Left kidney (tissue), 2 donors: Measurements from ENCODE around the gene APOD. TPM values are rescaled to one million over a fixed set of nuclear protein-coding genes. Genes with fewer than 3 reads are reported as not detected.
"Not testable (repeated sequence)": the region's sequence is repeated elsewhere in the genome, so short reads cannot be mapped to it uniquely, and the experiment has no call there.

Source experiments
- DNase-seq: peaks from one replicate; pipeline ENCODE4 v3.0.0-alpha.2; 2013
- polyA plus RNA-seq: library from polyadenylated mRNA; unstranded; fragments of 120-200 nt; gene quantifications from one replicate; pipeline ENCODE4 v1.2.1, GENCODE V29; 2013; ENCODE audit not compliant: insufficient read length

Gene APOD
- polyA plus RNA-seq, 1 donor, result 13.3 TPM

DNA sequence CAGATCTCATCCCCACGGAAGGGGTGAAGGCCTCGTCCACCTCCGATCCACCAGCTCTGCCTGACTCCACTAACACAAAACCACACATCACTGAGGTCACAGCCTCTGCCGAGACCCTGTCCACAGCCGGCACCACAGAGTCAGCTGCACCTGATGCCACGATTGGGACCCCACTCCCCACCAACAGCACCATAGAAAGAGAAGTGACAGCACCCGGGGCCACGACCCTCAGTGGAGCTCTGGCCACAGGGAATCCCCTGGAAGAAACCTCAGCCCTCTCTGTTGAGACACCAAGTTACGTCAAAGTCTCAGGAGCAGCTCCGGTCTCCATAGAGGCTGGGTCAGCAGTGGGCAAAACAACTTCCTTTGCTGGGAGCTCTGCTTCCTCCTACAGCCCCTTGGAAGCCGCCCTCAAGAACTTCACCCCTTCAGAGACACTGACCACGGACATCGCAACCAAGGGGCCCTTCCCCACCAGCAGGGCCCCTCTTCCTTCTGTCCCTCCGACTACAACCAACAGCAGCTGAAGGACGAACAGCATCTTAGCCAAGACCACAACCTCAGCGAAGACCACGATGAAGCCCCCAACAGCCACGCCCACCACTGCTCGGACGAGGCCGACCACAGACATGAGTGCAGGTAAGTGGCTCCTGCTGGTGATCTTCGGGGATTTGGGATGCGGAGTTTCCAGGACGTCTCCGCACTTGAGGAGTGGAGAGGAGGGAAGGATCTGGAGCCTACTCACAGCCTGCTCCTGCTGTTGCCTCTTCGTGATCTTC, 36.0 kb upstream of the APOD start:
- DNase-seq, result not testable (repeated sequence)

DNA sequence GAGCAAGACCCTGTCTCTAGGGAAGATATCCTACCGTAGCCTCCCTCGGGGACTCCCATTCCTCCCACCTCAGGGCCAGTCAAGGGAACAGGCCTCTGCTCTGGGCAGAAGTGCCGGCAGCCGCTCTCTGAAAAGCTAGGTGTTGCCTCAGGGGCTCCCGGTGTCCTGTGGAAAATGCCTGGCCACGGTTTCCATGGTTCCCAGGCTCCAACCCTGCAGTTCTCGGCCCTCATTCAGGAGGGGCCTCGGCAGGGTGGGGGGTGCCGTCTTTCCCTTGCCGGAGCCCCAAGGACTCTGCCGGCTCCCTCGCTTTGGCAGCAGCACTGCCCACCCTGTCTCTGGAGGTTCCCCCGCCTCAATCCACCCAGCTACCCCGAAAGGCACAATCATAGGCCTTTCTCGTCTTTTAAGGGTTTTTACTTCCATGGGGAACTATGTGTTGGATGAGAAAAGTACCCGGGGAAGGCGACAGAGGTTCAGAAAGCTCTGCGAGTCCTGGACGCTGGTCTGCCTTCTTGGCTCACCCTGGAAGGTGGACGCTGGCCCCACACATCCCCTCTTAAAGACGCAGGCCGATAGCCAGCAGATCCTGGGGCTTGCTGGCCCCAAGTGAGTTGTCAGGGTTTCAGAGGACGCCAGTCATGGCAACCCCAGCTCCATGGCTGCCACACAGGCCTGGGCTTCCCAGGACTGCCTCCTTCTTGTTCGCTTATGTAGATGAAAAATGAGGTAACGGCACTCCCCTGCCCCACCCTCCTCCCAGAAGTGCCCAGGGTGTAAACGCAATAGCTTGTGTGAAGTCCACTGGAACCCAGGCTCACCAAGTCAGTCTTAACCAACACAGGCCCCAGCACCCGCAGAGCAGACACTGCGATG, 34.3 kb upstream of the APOD start:
- DNase-seq, result not testable (repeated sequence)

DNA sequence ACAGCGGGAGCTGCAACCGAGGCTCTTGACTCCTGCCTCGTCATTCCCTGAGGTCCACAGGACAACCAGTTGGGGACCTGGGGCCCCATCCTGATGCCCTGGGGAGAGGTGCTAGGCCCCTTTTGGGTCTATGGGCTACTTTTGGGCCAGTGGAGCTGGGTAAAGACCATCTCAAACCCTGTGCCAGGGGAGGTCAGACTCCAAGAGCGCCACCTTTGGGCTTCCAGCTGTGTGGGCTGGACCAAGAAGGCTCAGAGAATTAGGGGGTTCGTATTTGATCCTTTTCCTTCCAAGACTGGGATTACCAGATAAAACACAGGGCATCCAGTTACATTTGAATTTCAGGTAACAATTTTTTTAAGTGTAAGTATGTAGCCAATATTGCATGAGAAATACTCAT, 33.4 kb upstream of the APOD start:
- not testable (repeated sequence) for DNase-seq

DNA sequence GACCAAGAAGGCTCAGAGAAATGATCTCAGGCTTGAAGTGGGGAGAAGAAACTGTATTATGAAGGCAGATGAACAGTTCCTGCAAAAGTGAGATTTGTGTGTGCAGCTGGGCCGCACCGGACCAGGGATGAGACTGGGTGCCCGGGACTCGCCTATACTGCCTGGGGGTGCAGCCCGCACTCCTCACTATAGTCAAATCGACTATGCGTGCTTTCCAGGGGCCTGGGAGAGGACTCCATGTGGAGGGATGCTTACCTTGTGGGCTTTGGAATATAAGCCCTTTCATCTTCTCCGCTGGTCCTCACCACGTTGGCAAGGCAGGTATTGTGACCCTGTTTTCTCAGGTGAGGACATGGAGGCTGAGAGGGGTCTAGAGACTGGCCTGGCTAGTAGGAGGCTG, 32.9 kb upstream of the APOD start:
- DNase-seq, result no peak

DNA sequence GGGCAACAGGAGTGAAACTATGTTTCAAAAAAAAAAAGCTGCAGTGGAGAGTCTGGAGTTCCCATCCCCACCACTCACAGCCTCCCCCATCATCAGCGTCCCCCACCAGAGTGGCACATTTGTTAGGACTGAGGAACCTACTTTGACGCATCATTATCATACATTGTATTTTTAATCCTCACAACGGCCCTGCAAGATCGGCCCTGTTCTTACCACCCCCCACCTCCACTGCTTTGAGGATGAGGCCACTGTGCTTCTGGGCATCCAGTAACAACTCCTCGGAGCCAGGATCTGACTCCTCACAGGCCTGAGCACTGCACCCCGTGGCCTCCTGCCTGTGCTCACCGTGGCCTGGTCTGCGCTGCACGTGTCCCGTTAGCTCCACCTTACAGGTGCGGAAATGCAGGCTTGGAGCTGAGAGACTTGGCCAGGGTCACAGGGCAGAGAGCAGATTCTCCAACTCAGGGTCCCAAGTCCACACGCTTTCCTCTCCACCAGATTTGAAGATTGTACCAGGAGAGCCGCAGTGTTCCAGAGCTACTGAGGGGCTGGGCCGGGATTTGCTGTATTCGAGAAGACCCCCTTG, 32.3 kb upstream of the APOD start:
- DNase-seq, result not testable (repeated sequence)

DNA sequence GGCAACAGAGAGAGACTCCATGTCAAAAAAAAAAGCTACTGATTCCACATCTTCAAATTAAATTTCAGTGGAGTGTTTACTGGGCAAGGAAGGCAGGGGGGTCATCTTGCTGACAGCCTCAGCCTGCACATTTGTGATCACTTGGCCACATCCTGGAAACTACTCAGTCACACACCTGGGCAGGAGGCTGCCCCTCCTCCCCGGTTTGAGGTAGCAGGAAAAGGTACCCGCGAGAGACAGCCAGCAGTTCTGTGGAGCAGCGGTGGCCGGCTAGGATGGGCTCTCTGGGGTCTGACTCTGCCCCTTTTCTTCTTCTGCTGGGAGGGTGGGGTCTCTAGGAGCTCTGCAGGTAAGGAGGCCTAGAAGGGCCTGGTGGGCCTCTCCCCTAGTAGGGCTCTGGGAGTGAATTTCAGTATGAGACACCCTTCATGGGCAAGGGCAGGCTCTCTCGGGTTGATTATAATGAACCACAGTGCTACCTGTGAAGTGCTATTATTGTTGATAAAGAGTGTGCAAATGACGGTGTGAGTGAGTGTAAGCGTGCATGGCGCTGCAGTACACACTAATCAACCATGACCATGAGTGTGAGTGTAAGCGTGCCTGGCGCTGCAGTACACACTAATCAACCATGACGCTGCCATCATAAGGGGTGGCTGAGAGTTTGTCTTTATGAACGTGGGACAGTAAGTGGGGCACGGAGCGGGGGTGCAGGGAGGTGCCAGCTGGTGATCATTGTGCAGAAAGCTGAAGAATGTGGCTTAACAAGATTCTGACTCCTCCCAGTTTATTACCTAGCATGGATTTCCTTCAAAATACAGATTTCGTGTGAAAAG, 31.1 kb upstream of the APOD start:
- not testable (repeated sequence) for DNase-seq

DNA sequence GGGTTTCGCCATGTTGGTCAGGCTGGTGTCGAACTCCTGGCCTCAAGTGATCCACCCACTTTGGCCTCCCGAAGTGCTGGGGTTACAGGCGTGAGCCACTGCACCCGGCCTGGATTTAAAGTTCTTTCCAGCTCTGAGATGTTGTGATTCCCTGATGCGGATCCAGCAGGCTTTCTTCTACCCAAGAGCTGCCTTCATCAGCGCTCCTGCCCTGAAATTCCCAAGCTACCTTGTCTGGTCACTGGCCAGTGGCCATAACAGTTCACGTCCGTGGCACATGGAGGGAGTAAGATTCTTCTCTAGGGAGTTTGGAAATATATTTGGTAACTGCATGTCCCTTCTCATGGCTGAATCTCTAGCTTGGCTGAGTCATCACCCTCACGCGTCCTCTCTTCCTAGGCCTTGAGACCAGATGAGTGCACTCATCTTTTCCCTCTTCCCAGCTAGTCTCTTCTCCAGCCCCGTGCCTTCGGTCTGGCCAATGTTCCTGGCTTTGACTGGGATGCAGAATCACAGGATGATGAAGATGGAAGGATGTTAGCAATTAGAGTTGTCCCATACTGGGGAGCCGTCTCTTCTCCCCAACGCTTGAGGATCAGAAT, 29.8 kb upstream of the APOD start:
- no peak for DNase-seq

DNA sequence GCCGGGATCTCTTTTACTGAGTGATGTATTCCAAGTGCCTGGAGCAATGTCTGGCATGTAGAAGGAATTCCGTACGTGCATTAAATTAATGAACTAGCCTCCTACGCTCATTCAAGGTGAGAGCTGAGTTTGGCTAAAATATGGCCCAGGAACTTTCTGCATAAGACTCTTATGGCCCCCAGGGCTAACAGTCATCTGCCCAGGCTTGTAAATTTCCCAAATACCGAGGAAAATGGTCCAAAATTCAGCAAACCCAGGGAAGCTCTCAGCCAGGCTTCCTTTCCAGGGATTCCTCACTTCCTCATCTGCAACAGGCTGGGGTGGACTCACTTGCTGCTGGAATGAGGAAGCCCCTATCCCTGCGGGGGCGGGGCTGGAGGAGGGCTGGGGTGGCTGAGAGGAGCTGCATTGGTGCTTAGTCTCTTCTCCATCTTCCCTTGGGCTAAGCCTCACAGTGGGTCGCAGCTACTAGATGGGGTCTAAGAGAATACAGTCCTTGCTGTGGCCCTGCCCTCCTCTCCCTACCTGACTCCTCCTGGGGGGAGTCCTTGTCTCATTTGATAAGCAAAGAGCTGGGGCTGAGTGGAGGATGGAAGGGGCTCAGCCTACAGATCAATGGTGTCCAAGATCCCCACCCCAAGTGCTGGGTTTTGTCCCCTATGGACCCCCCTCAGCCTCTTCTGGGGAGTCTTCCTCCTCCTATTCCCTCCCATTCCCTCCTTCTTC, 28.5 kb upstream of the APOD start:
- DNase-seq, result no peak

DNA sequence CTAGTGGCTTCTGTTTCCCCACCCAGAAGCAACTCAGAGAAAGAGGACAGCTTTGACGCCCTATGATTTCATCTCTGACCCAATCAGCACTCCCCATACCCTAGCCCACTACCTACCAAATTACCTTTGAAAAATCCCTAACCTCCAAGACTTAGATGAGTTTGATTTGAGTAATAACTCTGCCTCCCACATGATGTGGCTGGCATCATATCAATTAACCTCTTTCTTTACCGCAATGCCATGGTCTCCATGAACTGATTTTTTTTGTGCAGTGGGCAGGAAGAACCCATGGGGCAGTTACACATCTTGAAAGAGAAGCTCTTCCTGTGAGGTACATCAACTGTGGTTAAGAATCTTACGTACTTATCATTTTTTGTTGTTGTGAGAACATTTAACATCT, 25.5 kb upstream of the APOD start:
- no peak for DNase-seq

DNA sequence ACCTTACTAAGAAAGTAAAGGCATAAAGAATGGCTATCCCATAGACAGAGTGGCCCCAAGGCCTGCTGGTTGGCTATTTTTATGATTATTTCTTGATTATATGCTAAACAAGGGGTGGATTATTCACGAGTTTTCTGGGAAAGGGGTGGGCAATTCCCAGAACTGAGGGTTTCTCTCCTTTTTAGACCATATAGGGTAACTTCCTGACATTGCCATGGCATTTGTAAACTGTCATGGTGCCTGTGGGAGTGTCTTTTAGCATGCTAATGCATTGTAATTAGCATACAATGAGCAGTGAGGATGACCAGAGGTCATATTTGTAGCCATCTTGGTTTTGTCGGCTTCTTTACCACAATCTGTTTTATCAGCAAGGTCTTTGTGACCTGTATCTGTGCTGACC, 18.0 kb upstream of the APOD start:
- DNase-seq, result not testable (repeated sequence)

DNA sequence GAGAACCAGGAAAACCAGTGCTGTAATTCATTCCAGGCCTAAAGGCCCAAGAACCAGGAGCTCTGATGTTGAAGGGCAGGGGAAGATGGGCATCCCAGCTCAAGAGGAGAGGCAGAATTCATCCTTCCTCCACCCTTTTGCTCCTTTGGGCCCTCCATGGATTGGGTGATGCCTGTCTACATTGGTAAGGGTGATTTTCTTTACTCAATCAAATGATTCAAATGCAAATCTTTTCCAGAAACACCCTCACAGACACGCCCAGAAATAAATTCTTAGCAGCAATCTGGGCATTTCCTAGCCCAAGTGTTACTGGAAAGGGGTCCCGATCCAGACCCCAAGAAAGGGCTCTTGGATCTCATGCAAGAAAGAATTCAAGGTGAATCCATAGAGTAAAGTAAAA, 17.6 kb upstream of the APOD start:
- no peak for DNase-seq

DNA sequence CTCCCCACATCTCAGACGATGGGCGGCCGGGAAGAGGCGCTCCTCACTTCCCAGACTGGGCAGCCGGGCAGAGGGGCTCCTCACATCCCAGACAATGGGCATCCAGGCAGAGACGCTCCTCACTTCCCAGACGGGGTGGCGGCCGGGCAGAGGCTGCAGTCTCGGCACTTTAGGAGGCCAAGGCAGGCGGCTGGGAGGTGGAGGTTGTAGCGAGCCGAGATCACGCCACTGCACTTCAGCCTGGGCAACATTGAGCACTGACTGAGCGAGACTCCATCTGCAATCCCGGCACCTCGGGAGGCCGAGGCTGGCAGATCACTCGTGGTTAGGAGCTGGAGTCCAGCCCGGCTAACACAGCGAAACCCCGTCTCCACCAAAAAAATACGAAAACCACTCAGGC, 16.2 kb upstream of the APOD start:
- DNase-seq, result not testable (repeated sequence)

DNA sequence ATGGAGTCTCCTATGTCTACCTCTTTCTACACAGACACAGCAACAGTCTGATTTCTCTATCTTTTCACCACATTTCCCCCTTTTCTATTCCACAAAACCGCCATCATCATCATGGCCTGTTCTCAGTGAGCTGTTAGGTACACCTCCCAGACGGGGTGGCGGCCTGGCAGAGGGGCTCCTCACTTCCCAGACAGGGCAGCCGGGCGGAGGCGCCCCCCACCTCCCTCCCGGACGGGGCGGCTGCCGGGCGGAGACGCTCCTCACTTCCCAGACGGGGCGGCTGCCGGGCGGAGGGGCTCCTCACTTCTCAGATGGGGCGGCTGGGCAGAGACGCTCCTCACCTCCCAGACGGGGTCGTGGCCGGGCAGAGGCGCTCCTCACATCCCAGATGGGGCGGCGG, 15.8 kb upstream of the APOD start:
- DNase-seq, result not testable (repeated sequence)

DNA sequence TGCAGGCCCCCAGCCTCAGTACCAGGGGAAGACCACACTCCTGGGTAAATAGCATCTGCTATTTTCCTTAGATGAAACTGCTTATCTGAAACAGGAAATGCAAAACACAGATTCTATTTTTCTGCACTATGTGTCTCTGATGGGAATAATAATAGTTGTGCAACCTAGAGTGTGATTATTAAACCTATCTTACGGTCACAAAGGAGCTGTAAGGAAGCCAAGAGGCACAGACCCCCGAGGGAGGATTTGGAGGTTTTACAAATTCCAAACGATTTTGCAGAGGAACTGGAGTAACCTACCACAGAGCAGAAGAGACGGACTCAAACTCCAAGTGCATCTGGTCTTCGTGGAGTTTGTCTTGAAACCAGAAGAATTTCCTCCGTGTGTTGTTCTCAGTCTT, 14.1 kb upstream of the APOD start:
- no peak for DNase-seq

DNA sequence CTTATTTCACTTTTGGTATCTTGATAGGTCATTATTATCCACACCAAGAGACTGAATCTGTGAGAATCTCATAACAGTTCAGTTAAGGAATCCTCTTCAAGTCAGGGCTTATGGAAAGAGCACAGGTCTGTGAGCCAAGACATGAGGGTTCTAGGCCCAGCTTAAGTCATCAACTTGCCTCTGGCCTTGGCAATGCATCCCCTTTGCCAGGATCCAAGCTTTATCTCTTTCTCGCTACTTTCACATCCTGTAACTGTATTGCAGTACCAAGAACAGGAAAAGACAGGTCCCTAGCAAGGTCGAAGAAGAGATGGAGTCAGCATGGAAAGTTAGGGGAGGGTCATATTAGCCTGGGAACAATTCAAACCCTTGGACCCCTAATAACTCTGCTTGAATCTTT, 13.5 kb upstream of the APOD start:
- no peak for DNase-seq

DNA sequence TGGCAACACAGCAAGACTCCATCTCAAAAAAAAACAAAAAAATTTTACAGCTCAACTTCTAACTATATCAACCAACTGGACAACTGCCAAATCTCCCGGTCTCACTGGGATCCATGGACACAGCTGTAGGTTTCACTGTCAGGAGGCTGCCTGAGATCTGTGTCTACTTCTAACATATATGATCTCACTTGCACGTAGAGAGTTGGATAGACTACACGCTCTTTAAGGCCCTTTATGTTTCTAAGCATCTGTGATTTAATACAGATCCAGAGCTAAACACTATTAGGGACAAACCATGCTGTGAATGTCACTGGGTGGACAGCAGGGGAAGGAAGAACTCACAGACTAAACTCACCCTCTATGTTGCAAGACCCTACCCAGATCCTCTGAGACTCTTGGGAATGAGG, 13.0 kb upstream of the APOD start:
- no peak for DNase-seq

DNA sequence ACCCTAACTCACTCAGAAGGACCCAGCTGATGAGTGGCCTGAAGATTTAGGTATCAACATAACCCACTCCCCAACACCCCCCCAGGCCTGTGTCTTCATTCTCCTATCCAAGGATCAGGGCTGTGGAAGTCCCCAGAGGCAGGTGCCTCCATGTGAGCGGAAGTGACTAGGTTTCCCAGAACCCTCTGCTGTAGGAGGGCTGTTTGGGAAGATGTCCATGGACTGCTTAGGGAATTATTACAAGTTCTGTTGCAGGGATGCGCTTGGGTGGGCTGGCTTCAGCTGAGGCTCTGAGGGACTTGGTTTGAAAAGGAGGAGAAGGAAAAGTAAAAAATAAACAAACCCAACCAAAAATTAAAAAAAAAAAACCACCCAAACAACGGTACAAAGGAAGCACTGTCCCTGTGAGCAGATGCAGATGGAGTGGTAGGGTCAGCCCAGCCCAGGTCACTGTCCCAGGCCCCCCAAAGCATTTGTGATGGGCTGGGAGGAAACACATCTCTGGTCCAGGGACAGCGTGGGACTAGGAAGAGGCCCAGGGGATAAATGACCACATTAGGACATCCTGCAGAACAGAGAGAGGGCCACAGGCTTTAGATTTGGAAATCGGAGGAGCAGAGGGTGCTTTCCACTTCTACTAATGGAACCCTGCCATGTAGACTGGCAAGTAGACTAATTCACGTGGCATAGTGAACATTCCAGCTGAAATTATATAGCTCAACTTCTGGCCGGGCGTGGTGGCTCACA, 12.2 kb upstream of the APOD start:
- DNase-seq, result no peak

DNA sequence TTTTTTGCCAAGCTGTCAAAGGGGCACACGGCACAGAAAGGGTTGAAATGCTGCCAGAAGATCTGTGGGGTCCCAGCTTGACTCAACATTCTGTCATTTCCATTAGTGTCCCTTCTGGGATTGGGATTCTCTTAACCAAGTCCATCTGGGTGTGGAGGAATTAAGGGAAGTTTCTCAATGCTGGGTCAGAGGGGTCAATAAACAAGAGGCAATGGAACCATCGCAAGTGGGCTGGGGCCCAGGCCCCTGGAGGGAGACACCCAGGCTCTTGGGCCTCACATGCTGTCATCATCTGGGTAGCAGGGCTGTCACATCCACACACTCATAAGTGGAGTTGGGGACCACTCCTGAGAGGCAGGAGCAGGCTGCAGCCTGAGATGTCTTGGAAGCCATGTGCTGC, 8.1 kb upstream of the APOD start:
- DNase-seq, result no peak

DNA sequence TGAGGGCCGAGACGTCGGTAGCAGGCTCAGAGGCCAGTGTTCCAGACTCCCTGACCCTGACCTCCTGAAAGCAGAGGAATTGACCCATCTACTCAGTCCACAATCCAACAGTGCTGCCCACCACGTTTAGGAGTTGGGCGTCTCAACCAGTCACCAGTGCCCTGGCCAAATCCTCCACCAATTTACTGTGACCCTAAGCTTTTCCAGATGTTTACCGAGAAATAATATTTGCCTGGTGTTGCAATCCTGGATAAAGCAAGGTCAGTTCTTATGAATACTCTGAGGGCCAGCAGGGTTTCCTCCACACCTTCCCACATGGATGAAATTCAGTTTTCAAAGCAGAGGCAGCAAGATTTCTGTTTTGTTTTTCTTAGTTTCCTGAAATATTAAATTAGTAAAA, 7.5 kb upstream of the APOD start:
- DNase-seq, result no peak

DNA sequence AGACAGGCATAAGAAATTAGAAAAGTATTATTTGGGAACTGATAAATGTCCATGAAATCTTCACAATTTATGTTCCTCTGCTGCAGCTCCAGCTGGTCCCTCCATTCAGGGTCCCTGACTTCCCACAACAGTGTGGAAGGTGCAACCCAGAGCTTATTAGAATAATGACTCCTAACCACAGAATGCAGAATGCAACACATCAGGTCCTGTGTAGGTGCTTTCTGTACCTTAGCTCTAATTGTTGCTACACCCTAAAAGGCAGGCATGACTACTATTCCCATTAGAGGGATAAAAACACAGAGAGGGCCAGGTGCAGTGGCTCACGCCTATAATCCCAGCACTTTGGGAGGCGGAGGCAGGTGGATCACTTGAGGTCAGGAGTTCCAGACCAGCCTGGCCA, 6.6 kb upstream of the APOD start:
- DNase-seq, result not testable (repeated sequence)
